ENCODE data around the gene MACROD2.
"Not testable (repeated sequence)": the region's sequence is repeated elsewhere in the genome, so short reads cannot be mapped to it uniquely, and the experiment has no call there.

Gene MACROD2

DNA sequence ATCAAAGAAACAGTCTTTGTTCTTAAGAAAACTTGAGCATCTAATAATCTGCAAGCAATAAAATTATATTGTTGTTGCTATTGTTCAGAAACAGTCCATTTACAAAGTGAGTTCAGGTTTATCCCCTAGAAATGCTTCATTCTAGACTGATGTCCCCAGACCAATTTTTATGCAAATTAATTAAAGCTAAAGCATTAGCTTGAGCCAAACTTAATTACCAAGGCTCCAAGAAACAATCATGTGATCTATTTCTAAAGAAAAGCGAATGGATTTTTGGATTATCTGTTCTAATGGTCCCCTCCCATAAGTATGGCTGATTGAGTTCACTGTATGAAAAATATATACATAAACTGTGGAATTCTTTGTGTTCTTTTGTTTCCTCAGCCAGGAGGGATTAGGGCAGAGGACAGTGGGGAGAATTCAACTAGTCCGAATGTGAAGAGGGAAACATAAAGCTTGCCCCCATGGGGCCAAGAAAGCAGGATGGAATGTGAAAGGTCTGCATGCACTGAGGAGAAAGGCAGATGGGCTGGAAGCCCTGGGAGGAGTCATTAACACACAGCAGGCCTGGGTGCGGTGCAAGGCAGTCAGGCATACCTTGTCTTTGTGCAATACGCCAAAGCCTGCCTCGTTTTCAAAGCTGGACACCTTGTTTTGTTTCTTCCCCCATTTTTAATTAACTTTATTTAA, 1980.9 kb downstream of the MACROD2 start:
- no peak for DNase-seq

DNA sequence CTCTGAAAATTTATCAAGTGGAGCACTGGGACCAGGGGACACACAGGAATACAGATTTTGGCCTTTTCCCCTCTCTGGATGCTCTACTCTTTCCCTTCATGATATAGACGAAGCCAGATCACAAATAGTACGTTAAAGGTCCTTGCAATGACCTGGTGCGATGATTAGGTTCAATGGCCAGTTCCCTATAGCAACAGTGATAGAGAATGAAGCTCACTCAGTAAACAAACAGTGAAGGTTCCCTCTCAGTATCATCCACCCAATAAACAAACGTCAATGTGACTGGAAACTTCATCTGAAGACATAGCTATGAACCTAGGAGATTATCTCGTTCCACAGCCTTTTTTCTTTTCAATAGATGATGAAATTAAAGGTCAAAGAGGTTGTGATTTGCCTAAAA, 1981.7 kb downstream of the MACROD2 start:
- no peak for DNase-seq

DNA sequence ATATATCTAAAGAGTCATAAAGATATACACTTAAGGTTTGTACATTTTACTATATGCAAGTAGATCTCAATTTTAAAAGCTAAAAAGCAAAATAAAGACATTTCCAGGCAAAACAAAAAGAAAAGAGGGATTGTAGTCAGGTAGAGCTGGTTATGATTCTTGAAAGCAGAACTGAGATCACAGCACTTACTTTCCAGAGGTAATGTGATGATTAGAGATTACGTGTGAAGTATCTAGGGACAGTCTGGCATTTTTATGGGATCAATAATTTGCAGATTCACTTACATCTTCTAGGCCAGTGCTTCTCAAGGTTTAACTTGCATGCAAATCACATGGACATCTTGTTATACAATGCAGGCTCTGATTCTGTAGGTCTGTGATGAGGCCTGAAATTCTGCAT, 1982.4 kb downstream of the MACROD2 start:
- no peak for DNase-seq

DNA sequence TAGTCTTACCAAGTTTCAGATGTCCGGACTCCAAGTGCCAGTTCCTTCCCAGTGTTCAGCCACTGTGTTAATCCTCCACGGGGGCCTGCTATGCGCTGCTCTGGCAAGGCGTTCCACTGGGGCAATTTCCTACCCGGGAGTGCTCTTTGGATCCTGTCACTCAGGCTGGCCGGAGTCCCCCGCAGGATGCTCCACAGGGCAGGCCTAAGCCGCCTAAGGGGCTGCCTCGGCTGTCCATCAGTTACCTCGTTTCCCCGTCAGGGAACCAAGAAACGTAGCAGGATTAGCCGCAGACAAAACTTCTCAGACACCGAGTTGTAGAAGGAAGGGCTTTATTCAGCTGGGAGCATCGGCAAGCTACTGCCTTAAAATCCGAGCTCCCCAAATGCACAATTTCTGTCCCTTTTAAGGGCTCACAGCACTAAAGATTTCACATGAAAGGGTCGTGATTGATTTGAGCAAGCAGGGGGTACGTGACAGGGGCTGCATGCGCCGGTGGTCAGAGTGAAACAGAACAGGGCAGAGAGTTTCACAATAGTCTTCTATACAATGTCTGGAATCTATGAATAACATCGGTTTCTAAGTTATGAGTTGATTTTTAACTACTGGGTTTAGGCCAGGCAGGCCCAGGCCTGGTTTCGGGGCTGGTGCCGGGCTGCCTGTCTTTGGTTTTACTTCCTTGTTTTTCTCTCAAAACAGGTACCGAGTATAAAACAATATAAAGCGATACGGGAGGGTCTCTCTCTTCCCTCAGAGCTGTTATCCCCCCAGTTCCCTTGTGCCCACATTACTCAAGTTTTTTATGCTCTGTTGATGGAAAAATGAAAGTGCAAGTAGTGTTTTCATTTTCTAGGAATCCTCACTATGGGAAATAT, 1990.4 kb downstream of the MACROD2 start:
- DNase-seq = not testable (repeated sequence)

DNA sequence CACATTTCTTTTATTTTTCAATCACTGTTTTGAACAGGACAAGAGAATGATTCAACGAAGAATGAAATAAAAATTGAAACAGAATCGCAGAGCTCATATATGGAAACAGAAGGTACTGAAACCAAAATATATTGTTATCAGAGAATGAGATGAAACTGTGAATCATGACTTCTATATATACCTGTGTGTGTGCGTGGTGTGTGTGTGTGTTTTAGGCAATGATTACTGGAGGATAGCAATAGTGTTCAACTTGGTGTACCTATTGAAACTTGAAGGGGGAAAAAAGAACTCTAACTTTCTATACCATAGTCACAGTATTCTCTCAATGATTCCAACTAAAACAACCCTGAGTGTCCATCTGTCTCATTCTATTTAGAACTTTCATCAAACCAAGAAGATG, 1991.4 kb downstream of the MACROD2 start:
- DNase-seq = no peak

DNA sequence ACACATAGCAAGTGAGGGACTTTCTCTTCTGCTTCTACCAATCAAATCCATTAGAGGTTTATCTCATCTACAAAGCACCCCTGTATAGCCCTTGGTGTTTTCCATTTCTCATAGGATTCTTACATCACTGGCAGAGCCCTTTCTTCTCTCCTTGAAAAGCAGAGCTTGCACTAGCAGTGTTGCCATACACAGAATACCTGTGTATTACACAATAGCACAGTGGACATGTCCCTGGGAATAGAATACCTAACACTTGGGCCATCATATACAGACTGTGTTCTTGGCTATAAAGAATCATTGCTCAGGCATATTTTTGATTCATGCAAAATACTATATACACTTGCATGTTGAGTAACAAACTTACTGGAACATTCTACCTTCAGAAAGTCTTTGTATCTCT, 1996.0 kb downstream of the MACROD2 start:
- no peak for DNase-seq

DNA sequence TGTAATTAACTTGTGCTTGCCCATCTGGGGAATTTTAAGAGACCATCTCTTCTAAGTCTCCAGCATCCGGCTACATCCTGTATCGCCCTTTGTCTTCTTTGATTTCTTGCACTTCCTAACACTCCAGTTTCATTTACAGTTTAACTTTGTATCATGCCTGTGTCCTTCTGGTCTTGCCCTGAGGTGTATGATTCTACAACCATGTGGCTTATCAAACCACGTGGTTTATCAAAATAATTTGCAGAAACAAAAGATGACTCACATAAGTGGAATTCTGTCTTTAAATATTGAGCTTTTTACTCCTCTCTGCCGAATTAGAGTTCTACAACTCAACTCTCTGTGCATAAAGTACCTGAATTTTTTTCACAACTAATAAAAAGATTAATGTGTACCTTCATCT, 1997.2 kb downstream of the MACROD2 start:
- DNase-seq = no peak

DNA sequence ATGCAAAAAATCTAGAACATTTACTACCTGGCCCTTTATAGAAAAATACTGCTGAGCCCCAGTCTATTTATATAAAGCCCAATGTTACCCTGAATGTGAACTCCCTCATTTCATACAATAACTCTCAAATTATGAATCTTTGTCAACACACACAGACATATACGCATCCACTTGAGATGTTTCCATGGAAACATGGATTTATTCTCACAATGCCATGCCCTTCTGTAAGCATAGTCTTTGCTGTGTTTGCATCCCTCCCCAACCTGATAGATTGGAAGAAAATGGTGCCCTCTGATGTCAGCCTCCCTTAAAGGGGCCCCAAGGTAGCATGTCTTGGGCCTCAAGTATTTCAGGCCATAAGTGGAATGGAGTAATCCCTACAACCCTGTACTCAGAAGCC, 2004.8 kb downstream of the MACROD2 start:
- no peak for DNase-seq

DNA sequence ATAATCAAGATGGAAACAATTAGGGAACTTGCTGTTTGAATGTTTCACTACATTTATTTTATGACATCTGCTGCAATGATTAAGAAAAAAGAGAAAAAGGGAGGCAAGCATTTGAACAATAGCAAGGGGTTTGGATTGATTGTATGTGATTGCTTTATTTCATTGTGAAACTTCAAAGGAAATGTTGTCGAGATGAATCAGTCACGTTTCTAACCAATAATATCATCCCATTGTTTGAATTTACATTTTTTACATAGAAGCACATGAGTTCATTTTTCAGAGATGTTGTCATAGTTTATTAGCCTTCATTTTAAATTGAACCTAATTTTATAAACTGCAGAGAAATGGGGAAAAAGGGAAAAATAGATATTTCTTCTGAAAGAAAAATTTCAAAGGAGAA, 2006.0 kb downstream of the MACROD2 start:
- DNase-seq = no peak

DNA sequence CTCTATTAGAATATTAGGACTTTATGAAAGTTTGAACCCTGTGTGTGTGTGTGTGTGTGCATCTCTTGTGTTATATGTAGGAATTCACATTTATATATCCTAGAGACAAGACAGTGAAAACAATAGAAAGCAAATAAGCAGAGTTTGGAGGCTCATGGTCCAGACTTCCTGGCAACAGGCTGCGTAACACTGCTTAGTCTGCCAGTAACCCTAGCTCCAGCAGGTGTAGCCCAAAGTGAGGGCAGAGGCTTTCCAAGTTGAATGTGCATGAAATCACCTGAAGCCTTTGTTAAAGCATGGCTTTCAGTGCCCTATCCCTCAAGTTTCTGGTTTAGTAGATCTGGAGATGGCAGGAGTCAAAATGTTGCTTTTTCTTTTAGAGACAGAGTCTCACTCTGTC, 2008.0 kb downstream of the MACROD2 start:
- DNase-seq = no peak

DNA sequence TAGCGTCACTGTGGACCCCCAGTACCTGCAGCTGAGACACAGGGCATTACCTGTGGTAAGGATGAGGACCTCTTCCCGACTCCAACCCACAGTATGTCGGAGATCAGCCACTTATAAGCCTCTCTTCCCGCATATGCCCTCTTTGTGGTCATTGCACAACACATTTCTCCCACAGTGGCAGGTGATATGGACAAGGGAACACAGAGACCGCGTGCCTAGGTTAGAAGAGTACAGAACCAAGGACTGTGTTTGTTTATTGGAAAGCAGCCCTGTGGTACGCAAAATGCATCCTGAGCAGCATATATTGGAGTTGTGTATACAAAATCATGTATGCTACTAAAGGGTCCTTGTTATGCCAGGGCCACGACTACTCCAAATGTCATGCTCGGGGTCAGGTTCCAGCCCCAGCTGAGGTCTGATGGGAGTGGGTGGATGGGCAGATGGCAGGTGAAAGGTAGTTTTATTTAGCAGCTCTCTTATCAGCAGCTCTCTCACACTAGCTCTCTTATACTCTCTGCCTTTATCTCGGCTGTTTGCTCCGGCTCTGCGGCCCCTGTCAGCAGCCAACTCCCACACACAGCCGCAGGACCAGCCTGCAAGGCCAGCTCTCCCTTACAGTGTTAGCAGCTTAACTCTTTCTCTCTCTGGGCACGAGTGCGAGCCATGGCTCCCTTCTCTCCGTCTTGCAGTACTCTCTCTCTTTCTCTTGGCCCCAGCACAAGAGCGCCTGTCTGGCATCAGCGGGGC, 2009.0 kb downstream of the MACROD2 start:
- DNase-seq = no peak

DNA sequence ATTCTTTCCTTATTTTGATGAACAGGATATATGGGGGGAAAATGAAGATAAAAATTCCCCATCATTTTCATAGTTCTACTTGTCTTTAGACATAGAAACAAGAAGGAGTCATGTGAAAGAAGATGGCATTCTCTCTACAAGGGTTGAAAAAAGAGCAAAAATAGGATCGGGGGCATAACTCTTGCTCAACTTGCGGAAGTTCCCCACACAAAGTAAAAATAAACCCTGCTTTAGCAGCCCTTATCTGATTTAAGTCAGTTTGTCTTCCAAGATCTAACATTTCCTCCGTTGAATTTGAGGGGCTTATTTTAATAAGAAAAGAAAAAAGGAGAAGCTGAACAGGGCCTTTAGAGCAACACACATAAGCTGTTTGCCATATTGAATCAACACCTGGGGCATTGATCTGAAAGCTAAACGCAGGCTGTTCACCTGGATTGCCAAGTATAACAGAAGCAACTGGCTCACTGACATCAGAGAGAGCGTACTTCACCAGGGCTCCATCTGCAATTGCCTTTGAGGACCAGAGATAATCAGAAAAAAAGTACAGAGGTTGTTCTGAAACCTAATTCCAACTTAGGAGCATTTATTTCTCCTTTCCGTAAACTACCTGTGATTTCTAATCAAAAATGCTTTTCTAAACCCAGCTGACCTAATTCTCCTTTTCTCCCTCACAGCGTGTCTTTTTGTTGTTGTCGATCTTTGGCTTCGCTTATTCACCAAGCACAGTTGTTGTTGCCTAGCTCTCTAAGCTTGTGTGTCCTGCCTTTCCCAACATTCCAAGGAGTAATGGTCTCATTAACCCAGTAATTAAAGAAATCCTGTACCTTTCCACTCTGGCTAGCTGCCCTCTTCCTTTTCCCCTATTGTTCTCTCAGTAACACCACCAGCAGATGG, 2010.0 kb downstream of the MACROD2 start:
- DNase-seq = no peak

DNA sequence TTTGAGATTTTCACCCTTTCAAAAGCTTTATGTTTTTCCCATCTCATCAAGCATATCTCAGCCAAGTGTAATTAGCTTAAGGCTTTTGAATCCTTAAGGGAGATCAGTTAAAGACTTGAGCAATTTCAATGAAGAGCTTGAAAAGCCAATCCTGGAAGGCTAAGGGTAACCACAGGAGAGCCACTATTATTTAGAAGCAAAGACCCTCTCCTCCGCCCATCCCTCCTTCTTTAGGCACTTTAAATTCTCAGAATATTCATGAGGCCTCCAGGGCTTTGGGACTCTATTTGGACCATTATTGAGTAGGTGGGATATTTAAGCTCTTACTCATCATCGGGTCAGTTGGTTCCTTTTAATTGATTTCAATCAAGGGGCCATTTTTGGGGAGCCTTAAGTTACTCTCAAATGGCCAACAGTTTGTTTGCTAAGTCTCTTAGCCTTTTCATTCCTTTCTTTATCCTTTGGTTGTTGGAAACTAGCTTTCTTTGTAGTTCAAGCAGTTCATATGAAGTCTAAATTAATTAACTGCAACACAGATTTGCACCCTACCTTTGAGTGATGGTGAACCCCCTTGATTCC, 2010.7 kb downstream of the MACROD2 start:
- no peak for DNase-seq

DNA sequence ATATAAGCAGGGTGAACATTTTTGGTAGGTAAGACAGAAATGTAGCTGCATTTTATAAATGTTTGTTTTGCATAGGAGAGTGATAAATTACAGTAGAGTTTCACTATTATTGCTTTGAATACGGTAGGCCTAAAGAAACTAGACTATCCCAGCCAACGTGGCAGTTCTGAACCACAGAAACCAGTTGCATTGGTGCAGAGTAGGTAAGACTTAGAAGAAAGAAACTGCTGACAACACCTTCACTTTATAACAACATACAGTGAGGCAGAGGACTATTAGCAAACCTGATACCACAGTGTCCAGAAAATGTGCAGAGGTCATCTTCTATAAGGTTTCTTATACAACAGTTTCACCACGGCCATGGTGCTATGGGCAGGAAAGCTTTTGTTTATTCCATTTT, 2011.8 kb downstream of the MACROD2 start:
- DNase-seq = no peak

DNA sequence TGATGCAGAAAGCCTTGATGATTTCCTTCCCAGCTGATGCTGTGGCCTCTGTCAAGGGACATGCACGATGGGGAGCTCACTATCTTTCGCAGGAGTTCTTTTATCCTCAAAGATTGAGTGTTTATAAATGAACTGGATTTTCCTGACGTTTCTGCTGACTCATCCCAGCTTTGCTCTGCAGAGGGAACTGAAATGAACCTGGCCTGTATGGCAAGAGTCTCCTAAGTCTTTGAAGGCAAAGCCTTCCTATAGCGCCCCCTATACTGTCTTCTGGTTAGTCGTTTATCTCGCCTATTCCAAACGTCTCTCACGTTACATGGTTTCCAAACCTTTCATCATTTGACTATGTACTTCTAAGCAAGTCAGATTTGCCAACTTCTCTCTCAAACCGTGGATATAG, 2012.6 kb downstream of the MACROD2 start:
- DNase-seq = no peak

DNA sequence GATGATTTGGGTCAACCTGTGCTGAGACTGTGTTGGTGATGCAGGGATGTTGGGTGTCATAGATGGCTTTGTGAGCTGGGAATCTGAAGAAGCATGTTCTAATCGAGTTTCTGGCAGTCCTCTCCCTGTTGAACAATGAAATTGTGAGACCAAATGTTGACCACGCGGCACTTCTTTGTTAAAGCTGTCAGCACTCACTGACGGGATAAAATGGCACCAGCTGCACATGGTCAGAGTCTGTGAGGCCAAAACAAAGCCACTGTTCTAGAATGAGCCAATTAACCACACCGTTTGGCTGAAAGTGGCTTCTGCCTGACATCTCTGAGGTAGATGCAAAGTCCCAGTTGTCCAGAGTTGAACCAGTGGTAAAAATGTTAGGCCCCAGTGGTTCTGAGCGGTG, 2015.7 kb downstream of the MACROD2 start:
- no peak for DNase-seq

DNA sequence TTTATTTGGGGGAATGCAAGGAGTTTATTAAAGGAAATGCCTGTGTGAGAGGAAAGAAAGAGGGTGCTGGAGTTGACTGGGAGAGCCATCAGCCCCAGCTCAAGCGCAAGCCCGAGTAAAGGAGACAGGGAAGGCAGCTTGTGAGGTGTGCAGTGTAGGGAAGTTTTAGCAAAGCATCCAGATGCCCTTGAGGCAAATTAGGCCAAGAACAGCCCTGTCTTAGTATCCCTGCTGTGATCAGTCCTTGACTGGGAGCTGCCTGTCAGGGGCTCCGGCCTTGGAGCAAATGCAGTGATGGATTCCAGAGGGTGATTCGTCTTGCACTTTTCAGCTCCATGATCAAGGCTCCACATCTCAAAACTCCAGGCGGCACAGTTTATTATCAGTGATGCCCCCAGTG, 2016.2 kb downstream of the MACROD2 start:
- no peak for DNase-seq

DNA sequence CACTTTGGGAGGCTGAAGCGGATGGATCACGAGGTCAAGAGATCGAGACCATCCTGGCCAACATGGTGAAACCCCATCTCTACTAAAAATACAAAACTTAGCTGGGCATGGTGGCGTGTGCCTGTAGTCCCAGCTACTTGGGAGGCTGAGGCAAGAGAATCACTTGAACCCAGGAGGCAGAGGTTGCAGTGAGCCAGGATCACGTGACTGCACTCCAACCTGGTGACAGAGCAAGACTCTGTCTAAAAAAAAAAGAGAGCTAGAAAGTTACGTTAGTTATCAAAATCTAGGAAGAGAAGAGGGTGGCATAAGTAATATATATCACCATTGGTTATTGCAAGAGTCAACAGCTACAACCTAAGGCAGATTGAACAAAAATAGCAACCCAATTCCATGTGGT, 2017.6 kb downstream of the MACROD2 start:
- DNase-seq = not testable (repeated sequence)

DNA sequence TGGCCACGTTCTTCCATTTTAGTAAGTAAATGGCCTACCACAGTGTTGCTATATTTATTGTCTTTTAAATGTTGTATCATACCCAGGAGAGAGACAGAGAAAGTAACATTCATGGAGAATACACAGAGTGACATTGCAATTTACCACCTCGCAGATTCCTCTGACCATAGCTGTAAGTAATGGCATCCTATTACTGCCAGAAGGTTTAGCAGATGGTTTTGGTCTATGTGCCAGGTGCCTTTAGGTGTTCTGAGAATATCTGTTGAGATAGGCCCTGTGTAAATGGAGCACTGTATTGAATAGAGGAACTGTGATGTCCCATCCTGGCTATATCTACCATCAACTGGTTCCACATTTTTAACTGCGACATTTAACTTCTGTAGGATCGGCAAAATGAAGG, 2018.3 kb downstream of the MACROD2 start:
- DNase-seq = no peak

DNA sequence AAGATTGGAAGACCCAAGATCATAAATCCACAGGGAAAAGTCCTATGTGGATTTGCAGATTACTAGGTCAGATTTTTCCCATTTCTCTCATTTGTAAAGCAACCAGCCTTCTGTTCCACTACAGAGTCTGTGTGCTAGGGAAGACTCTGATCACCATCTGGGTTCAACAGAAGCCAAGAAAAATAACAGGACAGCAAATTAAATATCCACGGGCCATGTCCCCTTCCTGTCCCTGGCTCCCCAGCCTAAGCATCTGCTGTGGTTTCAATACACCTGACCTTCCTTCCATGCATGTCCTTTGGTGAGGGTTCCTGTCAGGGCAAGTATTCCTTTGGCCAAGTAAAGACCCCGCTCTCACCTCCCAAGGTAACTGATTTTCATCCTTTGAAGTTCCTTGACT, 2019.1 kb downstream of the MACROD2 start:
- DNase-seq = no peak

DNA sequence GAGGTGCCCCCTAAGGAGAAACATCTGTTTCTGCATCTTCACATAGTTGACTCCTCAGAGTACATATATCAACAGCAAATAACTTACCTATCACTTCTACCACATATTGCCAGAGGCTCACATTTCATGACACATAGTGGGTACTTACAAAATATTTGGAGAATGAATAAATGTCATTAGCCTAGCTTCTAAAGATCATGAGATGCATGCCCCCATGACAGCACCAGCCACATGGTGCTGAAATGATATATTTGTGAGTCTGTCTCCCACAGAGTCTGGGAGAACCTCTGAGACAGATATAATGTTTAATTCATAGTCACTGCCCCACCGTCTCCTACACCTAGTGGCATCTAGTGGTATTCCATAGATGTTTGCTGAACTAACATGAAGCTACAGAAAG, 2022.3 kb downstream of the MACROD2 start:
- DNase-seq = no peak

DNA sequence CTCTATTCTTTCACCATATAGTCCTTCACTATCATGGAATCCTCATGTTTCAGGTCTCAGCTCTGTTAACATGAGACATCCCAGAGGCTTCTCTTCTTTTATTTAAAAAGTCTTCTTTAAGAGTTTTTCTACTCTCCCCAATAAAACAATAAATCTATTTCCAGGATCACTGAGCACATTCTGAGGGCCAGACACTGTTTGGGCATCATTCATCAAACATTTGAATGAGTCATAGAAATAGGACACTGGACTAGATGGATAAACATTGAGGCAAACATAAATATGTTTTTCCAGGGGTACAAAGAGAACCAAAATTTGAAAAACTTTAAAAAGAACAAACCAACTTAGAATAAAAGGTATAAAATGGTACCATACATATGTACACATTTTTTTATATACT, 2023.6 kb downstream of the MACROD2 start:
- DNase-seq = no peak

Data from hippocampal formation (tissue), 2 donors.